Muscle of arm (tissue), 12 donors: ENCODE measurements around the gene APOL1. TPM values are rescaled to one million over a fixed set of nuclear protein-coding genes. Genes with fewer than 3 reads are reported as not detected.
"Not testable (repeated sequence)": the region's sequence is repeated elsewhere in the genome, so short reads cannot be mapped to it uniquely, and the experiment has no call there.

Source experiments
- DNase-seq: peaks from one replicate; pipeline ENCODE4 v3.0.0-alpha.2; 2013
- polyA plus RNA-seq, 12 donors: library from polyadenylated mRNA; unstranded; fragments of 120-200 nt; gene quantifications; one replicate each; pipeline ENCODE4 v1.2.1, GENCODE V29; 2013; ENCODE audit not compliant: insufficient read length in 12 of 12

Gene APOL1
- polyA plus RNA-seq, 12 donors = 2.5 to 6.0 (median 5.0) TPM; not detected in 1

DNA sequence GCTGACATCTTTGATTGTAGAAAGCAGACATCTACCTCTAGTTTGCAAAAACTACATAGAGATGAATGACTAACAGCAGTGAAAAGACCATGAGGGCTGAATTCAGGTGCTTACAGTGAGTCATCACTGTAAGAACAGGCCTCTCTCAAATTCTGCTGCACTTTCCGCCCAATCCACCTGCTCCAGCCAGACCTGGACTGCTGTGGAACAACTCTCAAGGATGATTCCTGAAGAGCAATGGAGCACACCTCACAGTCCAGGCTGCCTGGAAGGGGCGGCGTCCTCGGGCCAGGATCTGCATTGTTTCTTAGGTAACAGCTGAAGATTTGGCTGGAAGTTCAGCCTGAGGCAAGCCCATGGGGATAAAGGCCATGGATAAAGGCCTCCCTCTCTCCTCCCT is 28.7 kb upstream of the APOL1 start:
- no peak for DNase-seq

DNA sequence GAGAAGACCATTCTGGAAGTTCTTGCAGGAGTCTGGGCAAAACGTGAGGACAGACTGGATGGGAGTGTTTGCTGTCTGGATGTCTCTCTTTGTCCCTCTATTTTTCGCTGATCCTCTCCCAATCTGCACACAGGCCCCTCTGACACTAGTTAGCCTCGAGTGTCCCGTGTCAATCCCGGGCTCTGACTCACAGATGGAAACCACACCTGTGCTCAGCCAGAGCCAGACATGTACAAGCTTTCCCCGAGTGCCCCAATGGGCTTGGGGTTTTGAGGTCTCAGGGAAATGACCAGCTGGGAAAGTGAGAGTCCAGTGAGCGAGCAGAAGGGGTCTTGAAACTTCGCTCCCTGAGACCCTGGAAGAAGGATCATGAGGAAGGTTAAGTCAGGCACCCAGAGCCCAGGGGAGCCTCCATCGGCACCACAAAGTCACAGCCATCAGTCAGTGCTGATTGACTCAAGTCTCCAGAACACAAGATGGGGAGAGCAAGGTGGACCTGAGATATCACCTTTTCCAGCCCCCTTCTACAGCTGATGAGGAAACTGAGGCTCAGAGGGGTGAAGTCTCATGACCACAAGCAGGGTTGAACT is 27.5 kb upstream of the APOL1 start:
- no peak for DNase-seq

- no peak for DNase-seq
Measured at GRCh38 chr22:36226189-36226588, 26.7 kb upstream of the APOL1 start.

GRCh38 chr22:36227396-36227795 is 25.5 kb upstream of the APOL1 start:
- no peak for DNase-seq

DNA sequence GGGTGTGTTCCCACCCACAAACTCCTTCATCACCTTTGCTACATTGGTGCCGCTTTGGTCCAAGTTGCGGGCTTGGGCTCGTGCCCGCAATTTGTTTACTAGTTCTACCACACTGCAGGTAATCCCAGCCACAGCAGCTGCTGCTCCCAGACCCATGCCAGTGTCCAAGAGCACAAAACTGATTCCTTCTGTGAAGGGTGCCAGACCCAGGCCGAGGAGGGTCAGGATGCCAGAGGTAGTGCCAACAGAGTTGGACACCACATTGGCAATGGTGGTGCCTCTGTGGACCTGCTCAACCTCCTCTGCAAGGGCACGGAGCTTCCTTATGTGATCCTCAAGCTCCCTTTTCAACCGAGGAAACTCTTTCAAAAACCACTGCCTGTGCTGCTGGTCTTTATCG is 25.1 kb upstream of the APOL1 start:
- no peak for DNase-seq

GRCh38 chr22:36228369-36228768 is 24.6 kb upstream of the APOL1 start:
- not testable (repeated sequence) for DNase-seq

DNA sequence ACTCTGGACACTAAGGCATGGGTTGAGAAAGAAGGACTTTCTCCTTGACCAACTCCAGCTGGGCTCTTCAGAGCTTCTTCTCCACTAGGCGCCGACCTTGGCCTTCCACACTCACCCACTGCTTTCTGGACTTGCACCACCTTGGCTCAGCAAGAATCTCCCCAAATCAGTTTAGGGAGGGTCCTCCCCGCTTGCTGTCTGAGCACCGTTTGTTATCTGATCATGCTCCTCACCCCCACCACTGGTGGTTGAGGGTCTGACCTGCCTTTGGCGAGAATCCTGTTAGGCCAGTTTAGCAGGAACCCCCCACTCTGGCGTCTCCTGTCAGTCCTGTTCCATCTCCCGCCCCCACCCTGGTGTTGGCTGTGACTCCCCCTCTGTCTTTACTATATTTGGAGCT is 24.0 kb upstream of the APOL1 start:
- DNase-seq = no peak

GRCh38 chr22:36229649-36230048 is 23.3 kb upstream of the APOL1 start:
- not testable (repeated sequence) for DNase-seq

DNA sequence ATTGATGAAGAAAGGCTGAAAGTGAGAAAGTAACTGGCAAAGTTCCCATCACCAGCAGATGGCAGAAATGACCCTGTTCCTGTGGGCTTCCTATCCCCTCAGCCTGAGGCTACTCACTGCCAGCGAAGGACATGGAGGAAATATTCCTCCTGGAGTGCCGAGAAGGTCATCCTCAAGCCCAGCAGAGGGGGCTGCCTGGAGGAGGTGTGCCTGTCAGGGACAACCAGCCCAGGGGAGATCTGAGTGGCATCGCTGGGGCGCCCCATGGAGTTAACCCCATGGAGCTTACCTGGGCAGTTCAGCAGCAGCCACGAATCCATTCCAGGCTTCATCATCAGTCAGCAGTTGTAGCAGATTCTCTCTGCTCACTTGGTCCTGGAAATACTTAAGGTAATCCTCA is 21.9 kb upstream of the APOL1 start:
- not testable (repeated sequence) for DNase-seq

- no peak for DNase-seq
Measured at GRCh38 chr22:36232715-36233401, 20.1 kb upstream of the APOL1 start.

GRCh38 chr22:36233796-36234195 is 19.1 kb upstream of the APOL1 start:
- no peak for DNase-seq

- DNase-seq = no peak
Measured at GRCh38 chr22:36234213-36234612, 18.7 kb upstream of the APOL1 start.

GRCh38 chr22:36234919-36235318 is 18.0 kb upstream of the APOL1 start:
- DNase-seq = no peak

DNA sequence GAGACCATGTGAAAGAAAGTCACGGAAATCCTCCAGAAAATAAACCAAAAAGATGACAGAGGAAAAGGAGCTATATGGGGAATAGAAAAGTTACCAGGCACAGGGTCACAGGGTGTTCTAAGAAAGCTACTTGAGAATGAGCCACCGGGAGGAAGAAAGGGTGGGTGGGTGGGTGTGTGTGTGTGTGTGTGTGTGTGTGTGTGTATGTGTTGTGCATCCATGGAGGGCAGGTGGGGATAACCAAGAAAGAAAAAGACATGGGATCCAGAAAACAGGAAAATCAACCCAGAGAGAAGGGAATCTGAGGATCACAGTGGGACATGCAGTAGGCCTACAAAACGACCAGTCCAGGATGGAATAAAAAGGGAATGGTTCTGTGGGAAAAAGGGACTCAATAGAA is 17.3 kb upstream of the APOL1 start:
- no peak for DNase-seq

DNA sequence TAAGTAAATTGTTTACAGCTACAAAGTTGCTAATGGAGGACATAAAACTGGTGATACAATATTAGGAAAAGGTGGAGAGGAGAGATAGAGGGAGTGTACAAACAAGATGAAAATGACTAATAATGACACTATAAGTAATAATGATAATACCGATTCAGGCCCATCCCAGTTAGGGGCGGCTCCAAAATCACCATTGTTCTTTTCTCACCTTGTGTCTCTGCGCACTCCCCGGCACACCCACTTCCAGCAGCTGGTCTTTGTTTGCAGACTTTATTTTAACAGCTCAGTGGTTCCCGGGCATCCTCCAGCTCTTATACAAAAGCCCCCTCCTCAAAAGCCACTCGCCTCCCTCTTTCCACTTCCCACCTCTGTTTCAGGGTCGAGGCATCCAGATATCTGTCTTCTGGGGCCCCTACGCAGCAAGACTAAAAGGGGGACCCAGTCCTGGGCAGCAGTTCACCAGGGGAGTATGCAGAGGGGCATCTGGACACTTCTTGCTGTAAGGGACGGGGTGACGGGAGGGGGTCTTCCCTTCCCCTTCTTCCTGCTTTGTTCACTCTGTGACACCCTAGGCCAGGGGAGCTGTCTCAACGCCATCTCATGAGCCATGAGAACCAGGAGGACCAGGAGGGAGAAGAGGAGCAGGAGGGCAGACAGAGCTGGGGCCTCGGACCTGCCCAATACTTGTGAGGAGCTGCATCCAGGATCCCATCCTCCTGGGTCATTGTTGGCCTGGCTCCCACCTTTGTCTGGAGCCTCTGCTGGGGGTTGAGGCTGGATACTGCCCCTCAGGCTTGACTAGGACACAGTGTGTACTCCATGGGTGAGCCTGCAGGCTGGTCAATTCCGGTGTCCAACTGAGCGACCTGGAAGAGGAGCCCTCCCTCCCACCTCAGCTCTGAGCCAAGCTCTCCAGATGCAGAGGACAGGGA is 16.3 kb upstream of the APOL1 start:
- no peak for DNase-seq

GRCh38 chr22:36237462-36238372 is 15.2 kb upstream of the APOL1 start:
- no peak for DNase-seq

DNA sequence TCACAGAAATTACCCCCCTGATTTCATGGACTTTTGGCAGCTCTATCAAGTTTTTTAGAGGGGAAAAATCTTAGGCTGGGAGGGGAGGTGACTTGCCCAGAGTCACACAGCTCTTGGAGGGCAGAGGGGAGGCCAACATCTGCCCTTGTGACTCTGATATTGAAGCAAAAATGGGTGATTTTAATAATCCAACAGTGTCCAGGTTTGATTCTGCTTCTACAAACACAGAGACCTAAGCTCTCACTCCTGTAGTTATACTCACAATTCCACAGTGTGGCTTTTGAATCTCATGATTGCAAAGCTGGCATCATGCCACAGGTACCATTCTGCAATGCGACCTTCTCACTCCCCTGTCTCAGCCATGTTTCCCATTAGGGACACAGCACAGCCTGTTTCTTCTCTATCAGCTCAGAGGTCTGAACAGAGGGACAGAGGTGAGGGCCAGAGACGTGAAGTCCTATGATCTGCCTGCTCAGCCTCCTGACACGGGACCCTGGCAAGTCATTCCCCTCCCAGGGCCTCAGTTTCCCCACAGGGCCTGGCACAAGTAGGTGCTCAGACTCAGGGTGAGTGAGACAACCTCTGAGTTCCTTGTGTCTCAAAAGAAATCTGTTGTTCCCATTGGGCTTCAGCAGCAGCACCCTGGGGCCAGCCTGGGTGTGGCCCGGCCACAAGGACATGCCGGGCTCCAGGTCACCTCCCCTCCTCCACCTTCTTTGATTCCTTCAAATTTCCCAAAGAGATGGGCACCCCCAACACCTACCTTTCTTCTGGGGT is 14.4 kb upstream of the APOL1 start:
- DNase-seq = no peak

GRCh38 chr22:36239150-36239400 is 13.9 kb upstream of the APOL1 start:
- no peak for DNase-seq

GRCh38 chr22:36239401-36240171 is 13.3 kb upstream of the APOL1 start, which contains the start of gene APOL2:
APOL2 (minus strand) TSS chr22:36239527; CDS start chr22:36233162, 6,365 bp downstream.
- peak; percentile 92 for DNase-seq

GRCh38 chr22:36243986-36244385 is 8.9 kb upstream of the APOL1 start:
- DNase-seq = no peak
